DMS 273 (cell line): ENCODE measurements around the gene IFNB1.

Experiments used
- DNase-seq: peaks from one replicate; lab custom pipeline; 2025; ENCODE audit not compliant: unreplicated experiment; lab: John Stamatoyannopoulos, UW

The IFNB1 gene

GRCh38 chr9:21070906-21071305 is 6.8 kb downstream of the IFNB1 start:
- DNase-seq: no peak

GRCh38 chr9:21070171-21070571 is 7.6 kb downstream of the IFNB1 start:
- peak; percentile 70 for DNase-seq

GRCh38 chr9:21060919-21061561 is 16.7 kb downstream of the IFNB1 start:
- no peak for DNase-seq

GRCh38 chr9:21056931-21057330 is 20.8 kb downstream of the IFNB1 start:
- peak; percentile 7 for DNase-seq

- no peak for DNase-seq
Observed at GRCh38 chr9:21053851-21054250, 23.9 kb downstream of the IFNB1 start.

- no peak for DNase-seq
Observed at GRCh38 chr9:21047281-21047691, 30.5 kb downstream of the IFNB1 start.

- no peak for DNase-seq
Observed at GRCh38 chr9:21043841-21044240, 33.9 kb downstream of the IFNB1 start.

- no peak for DNase-seq
Observed at GRCh38 chr9:21042466-21042865, 35.3 kb downstream of the IFNB1 start.

GRCh38 chr9:21039302-21039701 is 38.4 kb downstream of the IFNB1 start:
- no peak for DNase-seq

- DNase-seq: no peak
Observed at GRCh38 chr9:21037278-21037677, 40.5 kb downstream of the IFNB1 start.

- no peak for DNase-seq
Observed at GRCh38 chr9:21031808-21032183, 45.9 kb downstream of the IFNB1 start.

- peak; percentile 72 for DNase-seq
Observed at GRCh38 chr9:21031091-21031807, 46.5 kb downstream of the IFNB1 start, which contains the start of gene HACD4. Gene HACD4, minus strand, starts transcription at chr9:21031640. Its CDS starts 50 bp downstream, at chr9:21031590.

GRCh38 chr9:21030389-21031035 is 47.2 kb downstream of the IFNB1 start:
- peak; percentile 19 for DNase-seq

GRCh38 chr9:21029661-21030060 is 48.1 kb downstream of the IFNB1 start:
- no peak for DNase-seq

- no peak for DNase-seq
Observed at GRCh38 chr9:21028466-21028865, 49.3 kb downstream of the IFNB1 start.

GRCh38 chr9:21027295-21027694 is 50.4 kb downstream of the IFNB1 start:
- no peak for DNase-seq
